ENCODE results near the gene PTGER2. TPM values are rescaled to one million over a fixed set of nuclear protein-coding genes. Genes with fewer than 3 reads are reported as not detected.

The PTGER2 gene
- total RNA-seq, 1 experiment from 2014 or later: 0.41 TPM

- BruUV-seq (replicated peaks): no TSS peak
- Histone ChIP-seq H3K4me1 (ENCODE audit: control insufficient read depth, insufficient read depth, low read length) (no peaks in the 10 kb centered on the region), H3K36me3 (ENCODE audit: control insufficient read depth, insufficient read depth, low read length) (no peaks in the 10 kb centered on the region), H3K9me3 (ENCODE audit: control insufficient read depth, insufficient read depth, low read depth, low read length) (no peaks in the 10 kb centered on the region), H3K27me3 (ENCODE audit: control insufficient read depth, insufficient read depth, low read length) (no peaks in the 10 kb centered on the region), H3K27ac (ENCODE audit: low read length) (no peak overlapping the region), H3K4me3 (ENCODE audit: low read depth in 2 of 2, low read length in 2 of 2) (no peak overlapping the region)
- TF ChIP-seq POLR2AphosphoS5 (IDR thresholded peaks at IDR 0.05; ENCODE audit: low read depth, low read length): no peak
- TF ChIP-seq TCF7L2 (IDR thresholded peaks at IDR 0.05; ENCODE audit: low read depth, low read length): no peak
- no peak for TF ChIP-seq SIN3A (IDR thresholded peaks at IDR 0.05; ENCODE audit: borderline replicate concordance, insufficient read depth, low read depth, low read length)
- ATAC-seq (no peak), DNase-seq (ENCODE audit: low read depth, low spot score) (no peak)
- intact Hi-C loops (cut with micrococcal nuclease; ENCODE audit: unreplicated experiment) (no loop called here), in situ Hi-C loops (cut with HindIII; ENCODE audit: low pct_unique_long_range_greater_than_20kb, low sequenced_read_pairs) (no loop called here)
- ChIA-PET CTCF (no interaction called here), POLR2A (no interaction called here)
Observed at GRCh38 chr14:52307376-52307775, 6.7 kb upstream of the PTGER2 start.

GRCh38 chr14:52307905-52308304 is 6.2 kb upstream of the PTGER2 start:
- no peak for ATAC-seq
- POLR2A ChIA-PET: no interaction called here
- intact Hi-C loops (cut with micrococcal nuclease; ENCODE audit: unreplicated experiment): no loop called here

More at GRCh38 chr14:52307905-52308304, 6.2 kb upstream of the PTGER2 start:
- Histone ChIP-seq H3K9me3 (ENCODE audit: control insufficient read depth, insufficient read depth, low read depth, low read length) (no peaks in the 10 kb centered on the region), H3K36me3 (ENCODE audit: control insufficient read depth, insufficient read depth, low read length) (no peaks in the 10 kb centered on the region), H3K4me1 (ENCODE audit: control insufficient read depth, insufficient read depth, low read length) (no peaks in the 10 kb centered on the region), H3K27ac (ENCODE audit: low read length) (no peak overlapping the region), H3K27me3 (ENCODE audit: control insufficient read depth, insufficient read depth, low read length) (no peaks in the 10 kb centered on the region), H3K4me3 (ENCODE audit: low read depth in 2 of 2, low read length in 2 of 2) (no peak overlapping the region)
- DNase-seq (ENCODE audit: low read depth, low spot score): no peak
- TF ChIP-seq SIN3A (IDR thresholded peaks at IDR 0.05; ENCODE audit: borderline replicate concordance, insufficient read depth, low read depth, low read length): no peak
- no peak for TF ChIP-seq POLR2AphosphoS5 (IDR thresholded peaks at IDR 0.05; ENCODE audit: low read depth, low read length)
- no peak for TF ChIP-seq TCF7L2 (IDR thresholded peaks at IDR 0.05; ENCODE audit: low read depth, low read length)
- TF ChIP-seq REST (IDR thresholded peaks at IDR 0.05; ENCODE audit: insufficient read depth in 1 of 2, low read depth in 2 of 2, low read length in 1 of 2): no peak
- no peak for TF ChIP-seq CTCF (IDR thresholded peaks at IDR 0.05)
- CTCF ChIA-PET: no interaction called here
- BruUV-seq (replicated peaks): no TSS peak
- in situ Hi-C loops (cut with HindIII; ENCODE audit: low pct_unique_long_range_greater_than_20kb, low sequenced_read_pairs): no loop called here
